Duodenal mucosa (tissue), 2 donors: ENCODE results near the gene SLC22A31.
"Not testable (repeated sequence)": the region's sequence is repeated elsewhere in the genome, so short reads cannot be mapped to it uniquely, and the experiment has no call there.

Experiments used
- H3K27ac ChIP-seq: one replicate; pipeline ENCODE4 v1.7.0; 2013; ENCODE audit warnings: low read depth, low read length
- H3K27me3 ChIP-seq, 2 donors: one replicate each; pipeline ENCODE4 v1.7.0; 2013; ENCODE audit warnings: low read length in 2 of 2, control low read depth in 1 of 2; ENCODE audit not compliant: insufficient read depth in 2 of 2, control insufficient read depth in 1 of 2
- H3K36me3 ChIP-seq, 2 donors: one replicate each; pipeline ENCODE4 v1.7.0; 2013; ENCODE audit warnings: low read length in 2 of 2, control low read depth in 1 of 2; ENCODE audit not compliant: insufficient read depth in 2 of 2, control insufficient read depth in 1 of 2
- H3K4me1 ChIP-seq, 2 donors: one replicate each; pipeline ENCODE4 v1.7.0; 2013; ENCODE audit warnings: low read length in 2 of 2, control low read depth in 1 of 2; ENCODE audit not compliant: insufficient read depth in 2 of 2, control insufficient read depth in 1 of 2
- H3K4me3 ChIP-seq, 2 donors: one replicate each; pipeline ENCODE4 v1.7.0; 2013; ENCODE audit warnings: low read length in 2 of 2, low read depth in 1 of 2
- H3K9ac ChIP-seq, 2 donors: one replicate each; pipeline ENCODE4 v1.7.0; 2013; ENCODE audit warnings: low read length in 2 of 2, low read depth in 1 of 2
- H3K9me3 ChIP-seq, 2 donors: one replicate each; pipeline ENCODE4 v1.7.0; 2013; ENCODE audit warnings: low read length in 2 of 2, control low read depth in 1 of 2; ENCODE audit not compliant: control insufficient read depth in 1 of 2

The SLC22A31 gene

DNA sequence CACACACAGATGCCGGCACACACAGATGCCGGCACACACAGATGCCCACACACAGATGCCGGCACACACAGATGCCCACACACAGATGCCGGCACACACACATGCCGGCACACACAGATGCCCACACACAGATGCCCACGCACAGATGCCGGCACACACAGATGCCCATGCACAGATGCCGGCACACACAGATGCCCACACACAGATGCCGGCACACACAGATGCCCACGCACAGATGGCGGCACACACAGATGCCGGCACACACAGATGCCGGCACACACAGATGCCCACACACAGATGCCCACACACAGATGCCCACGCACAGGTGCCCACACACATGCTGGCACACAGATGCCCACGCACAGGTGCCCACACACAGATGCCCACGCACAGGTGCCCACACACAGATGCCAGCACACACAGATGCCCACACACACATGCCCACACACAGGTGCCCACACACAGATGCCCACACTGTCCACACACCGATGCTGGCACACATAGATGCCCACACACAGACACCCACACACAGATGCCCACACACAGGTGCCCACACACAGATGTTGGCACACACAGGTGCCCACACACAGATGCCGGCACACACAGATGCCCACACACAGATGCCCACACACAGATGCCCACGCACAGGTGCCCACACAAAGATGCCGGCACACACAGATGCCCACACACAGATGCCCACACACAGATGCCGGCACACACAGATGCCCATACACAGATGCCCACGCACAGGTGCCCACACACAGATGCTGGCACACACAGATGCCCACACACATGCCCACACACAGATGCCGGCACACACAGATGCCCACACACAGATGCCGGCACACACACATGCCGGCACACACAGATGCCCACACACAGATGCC lies 11.6 kb downstream of the SLC22A31 start:
- H3K27ac ChIP-seq, H3K4me3 ChIP-seq, H3K4me1 ChIP-seq, H3K9me3 ChIP-seq, H3K9ac ChIP-seq, H3K36me3 ChIP-seq, H3K27me3 ChIP-seq: not testable (repeated sequence)

DNA sequence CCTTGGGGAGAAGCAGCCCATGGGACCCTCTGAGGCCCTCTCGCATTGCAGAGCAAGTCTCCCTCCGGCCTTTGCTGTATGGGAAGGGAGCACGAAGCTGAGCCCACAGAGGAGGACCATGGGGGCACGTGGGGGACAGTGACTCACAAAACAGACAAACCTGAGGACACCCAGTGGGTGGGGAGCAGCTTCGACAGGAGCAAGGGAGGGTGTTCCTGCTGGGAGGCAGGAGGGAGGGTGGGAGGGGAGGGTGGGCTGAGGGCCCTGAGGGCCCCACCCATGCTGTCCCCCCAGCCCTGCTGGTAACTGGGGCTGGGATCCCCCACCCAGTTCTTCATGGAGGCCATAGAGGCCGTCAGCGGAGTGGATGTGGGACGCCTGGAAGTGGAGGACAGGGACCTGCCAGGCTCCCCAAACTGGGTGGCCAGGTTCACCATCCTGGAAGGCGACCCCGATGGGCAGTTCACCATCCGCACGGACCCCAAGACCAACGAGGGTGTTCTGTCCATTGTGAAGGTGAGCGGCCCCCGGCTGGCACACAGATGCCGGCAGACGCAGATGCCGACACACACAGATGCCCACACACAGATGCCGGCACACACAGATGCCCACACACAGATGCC lies 12.5 kb downstream of the SLC22A31 start:
- H3K4me1 ChIP-seq: no peaks in the 10 kb centered on the region

GRCh38 chr16:89187032-89187769 lies 13.1 kb downstream of the SLC22A31 start:
- Histone ChIP-seq H3K9me3 (no peaks in the 10 kb centered on the region), H3K9ac (no peak overlapping the region), H3K4me3 (no peak overlapping the region), H3K27ac (no peak overlapping the region), H3K4me1 (no peaks in the 10 kb centered on the region), H3K36me3 (no peaks in the 10 kb centered on the region), H3K27me3 (peaks cover 0 to 8% of the 10 kb centered on the region in 2 donors)

More for the DNA sequence above, 12.5 kb downstream of the SLC22A31 start:
- Histone ChIP-seq H3K9ac (no peak overlapping the region), H3K4me3 (no peak overlapping the region), H3K9me3 (no peaks in the 10 kb centered on the region), H3K27me3 (peaks cover 0 to 8% of the 10 kb centered on the region in 2 donors), H3K36me3 (no peaks in the 10 kb centered on the region), H3K27ac (no peak overlapping the region)

- not testable (repeated sequence) for H3K27ac ChIP-seq, H3K4me3 ChIP-seq, H3K9ac ChIP-seq, H3K4me1 ChIP-seq, H3K36me3 ChIP-seq, H3K27me3 ChIP-seq, H3K9me3 ChIP-seq
Observed at GRCh38 chr16:89186593-89187031, 13.7 kb downstream of the SLC22A31 start.

DNA sequence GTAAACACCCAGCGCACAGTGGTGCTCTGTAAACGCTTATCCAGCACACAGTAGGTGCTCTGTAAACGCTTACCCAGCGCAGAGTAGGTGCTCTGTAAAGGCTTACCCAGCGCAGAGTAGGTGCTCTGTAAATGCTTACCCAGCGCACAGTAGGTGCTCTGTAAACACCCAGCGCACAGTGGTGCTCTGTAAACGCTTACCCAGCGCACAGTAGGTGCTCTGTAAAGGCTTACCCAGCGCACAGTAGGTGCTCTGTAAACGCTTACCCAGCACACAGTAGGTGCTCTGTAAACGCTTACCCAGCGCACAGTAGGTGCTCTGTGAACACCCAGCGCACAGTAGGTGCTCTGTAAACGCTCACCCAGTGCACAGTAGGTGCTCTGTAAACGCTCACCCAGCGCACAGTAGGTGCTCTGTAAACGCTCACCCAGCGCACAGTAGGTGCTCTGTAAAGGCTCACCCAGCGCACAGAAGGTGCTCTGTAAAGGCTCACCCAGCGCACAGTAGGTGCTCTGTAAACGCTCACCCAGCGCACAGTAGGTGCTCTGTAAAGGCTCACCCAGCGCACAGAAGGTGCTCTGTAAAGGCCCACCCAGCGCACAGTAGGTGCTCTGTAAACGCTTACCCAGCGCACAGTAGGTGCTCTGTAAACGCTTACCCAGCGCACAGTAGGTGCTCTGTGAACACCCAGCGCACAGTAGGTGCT lies 14.3 kb downstream of the SLC22A31 start:
- H3K36me3 ChIP-seq, H3K9me3 ChIP-seq, H3K27me3 ChIP-seq, H3K4me1 ChIP-seq, H3K27ac ChIP-seq, H3K9ac ChIP-seq, H3K4me3 ChIP-seq: not testable (repeated sequence)

DNA sequence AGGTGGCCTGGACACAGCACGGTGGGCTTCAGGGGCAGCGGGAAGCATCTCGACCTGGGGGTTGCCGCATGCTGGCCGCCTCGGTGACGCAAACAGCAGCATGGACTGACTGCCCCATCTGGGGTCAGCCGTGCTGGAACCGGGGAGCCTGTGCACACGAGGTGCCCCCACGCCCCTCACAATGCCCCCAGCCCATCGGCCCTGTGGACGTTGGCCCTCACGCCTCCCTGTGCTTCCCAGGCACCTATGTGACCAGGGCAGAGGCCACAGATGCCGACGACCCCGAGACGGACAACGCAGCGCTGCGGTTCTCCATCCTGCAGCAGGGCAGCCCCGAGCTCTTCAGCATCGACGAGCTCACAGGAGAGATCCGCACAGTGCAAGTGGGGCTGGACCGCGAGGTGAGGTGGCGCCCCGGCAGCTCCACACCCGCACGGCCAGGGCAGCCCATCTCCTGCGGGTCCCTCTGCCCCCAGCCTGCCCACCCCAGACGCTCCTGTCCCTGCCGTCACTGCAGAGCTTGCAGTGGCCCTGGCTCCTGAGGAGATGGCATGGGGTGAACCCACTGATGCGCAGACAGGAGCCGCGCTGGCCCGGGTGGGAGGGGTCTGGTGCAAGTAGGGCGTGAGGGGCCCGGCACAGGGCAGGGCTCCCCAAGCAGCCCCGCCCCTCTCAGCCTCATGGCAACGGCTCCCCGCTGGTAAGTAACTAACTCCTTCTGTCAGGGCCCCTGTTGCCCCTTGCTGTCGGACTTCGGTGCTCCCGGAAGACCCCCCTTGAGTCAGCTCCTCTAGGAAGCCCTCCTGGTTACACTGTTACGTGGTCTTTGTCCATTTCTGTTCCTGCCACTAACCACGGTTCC lies 15.2 kb downstream of the SLC22A31 start:
- Histone ChIP-seq H3K4me3 (no peak overlapping the region), H3K36me3 (no peaks in the 10 kb centered on the region), H3K4me1 (no peaks in the 10 kb centered on the region), H3K27me3 (peaks cover 0 to 4% of the 10 kb centered on the region in 2 donors), H3K27ac (no peak overlapping the region), H3K9me3 (no peaks in the 10 kb centered on the region), H3K9ac (no peak overlapping the region)

DNA sequence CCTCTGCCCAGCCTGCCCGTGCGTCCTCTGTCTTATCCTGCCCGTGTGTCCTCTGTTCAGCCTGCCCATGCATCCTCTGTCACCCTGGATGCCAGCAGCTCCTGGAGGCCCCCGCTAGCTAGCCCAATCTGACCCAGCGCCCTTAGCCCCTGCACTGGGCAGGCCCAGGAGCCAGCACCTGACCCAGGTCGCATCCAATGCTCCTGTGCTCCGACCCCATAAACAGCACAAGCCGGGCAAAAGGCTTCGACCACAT lies 15.7 kb downstream of the SLC22A31 start:
- Histone ChIP-seq H3K36me3 (no peaks in the 10 kb centered on the region), H3K9me3 (no peaks in the 10 kb centered on the region), H3K27me3 (peaks cover 0 to 4% of the 10 kb centered on the region in 2 donors), H3K4me1 (no peaks in the 10 kb centered on the region), H3K9ac (no peak overlapping the region), H3K4me3 (no peak overlapping the region), H3K27ac (no peak overlapping the region)

- no peaks in the 10 kb centered on the region for H3K4me1 ChIP-seq
- no peaks in the 10 kb centered on the region for H3K36me3 ChIP-seq
- H3K4me3 ChIP-seq: no peak overlapping the region
- peaks cover 0 to 4% of the 10 kb centered on the region in 2 donors for H3K27me3 ChIP-seq
- no peak overlapping the region for H3K9ac ChIP-seq
- no peaks in the 10 kb centered on the region for H3K9me3 ChIP-seq
- no peak overlapping the region for H3K27ac ChIP-seq
Observed at GRCh38 chr16:89183975-89184676, 16.2 kb downstream of the SLC22A31 start.

- Histone ChIP-seq H3K4me1 (no peaks in the 10 kb centered on the region), H3K4me3 (no peak overlapping the region), H3K9me3 (no peaks in the 10 kb centered on the region), H3K27me3 (peaks cover 0 to 4% of the 10 kb centered on the region in 2 donors), H3K27ac (no peak overlapping the region), H3K9ac (no peak overlapping the region), H3K36me3 (no peaks in the 10 kb centered on the region)
Observed at GRCh38 chr16:89183463-89183862, 16.9 kb downstream of the SLC22A31 start.
